ENCODE measurements around the gene CTNNA3.

The CTNNA3 gene

DNA sequence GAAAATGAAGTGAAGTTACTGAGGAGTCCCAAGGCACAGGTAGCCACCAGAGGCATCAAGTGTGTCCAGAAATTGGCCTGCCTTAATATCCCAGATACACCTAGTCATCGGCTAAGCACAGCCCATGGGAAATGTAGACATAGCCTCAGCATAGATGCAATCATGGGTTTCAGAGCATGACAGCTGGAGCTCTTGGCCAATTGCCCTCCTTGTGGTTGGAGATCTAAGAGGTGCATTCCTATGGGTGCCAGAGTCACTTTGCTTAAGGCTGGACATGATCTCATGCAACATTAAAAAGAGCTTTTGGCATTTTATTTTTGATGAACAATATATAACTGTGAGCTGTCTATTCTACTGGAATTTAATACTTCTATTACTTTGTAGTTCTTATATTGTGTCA lies 1528.2 kb downstream of the CTNNA3 start:
- TF ChIP-seq, protein P1, sequence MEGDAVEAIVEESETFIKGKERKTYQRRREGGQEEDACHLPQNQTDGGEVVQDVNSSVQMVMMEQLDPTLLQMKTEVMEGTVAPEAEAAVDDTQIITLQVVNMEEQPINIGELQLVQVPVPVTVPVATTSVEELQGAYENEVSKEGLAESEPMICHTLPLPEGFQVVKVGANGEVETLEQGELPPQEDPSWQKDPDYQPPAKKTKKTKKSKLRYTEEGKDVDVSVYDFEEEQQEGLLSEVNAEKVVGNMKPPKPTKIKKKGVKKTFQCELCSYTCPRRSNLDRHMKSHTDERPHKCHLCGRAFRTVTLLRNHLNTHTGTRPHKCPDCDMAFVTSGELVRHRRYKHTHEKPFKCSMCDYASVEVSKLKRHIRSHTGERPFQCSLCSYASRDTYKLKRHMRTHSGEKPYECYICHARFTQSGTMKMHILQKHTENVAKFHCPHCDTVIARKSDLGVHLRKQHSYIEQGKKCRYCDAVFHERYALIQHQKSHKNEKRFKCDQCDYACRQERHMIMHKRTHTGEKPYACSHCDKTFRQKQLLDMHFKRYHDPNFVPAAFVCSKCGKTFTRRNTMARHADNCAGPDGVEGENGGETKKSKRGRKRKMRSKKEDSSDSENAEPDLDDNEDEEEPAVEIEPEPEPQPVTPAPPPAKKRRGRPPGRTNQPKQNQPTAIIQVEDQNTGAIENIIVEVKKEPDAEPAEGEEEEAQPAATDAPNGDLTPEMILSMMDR (IDR thresholded peaks at IDR 0.05; ENCODE audit: extremely low read depth, insufficient read depth, missing control alignments), result no peak
- in situ Hi-C loops (cut with MboI; ENCODE audit: low pct_unique_long_range_greater_than_20kb, low sequenced_read_pairs, unreplicated experiment), result no loop called here
- DNase-seq (ENCODE audit: low spot score), result no peak

DNA sequence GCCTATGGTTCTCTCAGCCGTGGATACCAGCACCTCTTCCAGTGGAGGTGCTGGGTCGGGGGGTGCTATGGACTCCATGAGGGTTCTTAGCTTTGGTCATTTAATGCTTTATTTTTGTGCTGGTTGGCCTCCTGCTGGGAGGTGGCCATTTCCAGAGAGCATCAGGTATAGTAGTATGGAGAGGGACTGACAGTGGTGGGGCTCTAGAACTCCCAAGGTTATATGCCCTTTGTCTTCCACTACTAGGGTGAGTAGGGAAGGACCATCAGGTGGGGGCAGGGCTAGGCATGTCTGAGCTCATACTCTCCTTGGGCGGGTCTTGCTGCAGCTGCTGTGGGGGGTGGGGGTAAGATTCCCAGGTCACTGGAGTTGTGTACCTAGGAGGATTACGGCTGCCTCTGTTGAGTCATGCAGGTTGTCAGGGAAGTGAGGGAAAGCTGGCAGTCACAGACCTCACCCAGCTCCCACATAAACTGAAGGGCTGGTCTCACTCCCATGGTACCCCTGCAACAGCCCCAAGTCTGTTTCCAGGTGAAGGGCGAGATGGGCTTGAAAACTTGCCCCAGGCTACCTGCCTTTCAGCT lies 1533.3 kb downstream of the CTNNA3 start:
- in situ Hi-C loops (cut with MboI; ENCODE audit: low pct_unique_long_range_greater_than_20kb, low sequenced_read_pairs, unreplicated experiment), result no loop called here
- TF ChIP-seq, protein P1 (IDR thresholded peaks at IDR 0.05; ENCODE audit: extremely low read depth, insufficient read depth, missing control alignments), result no peak
- DNase-seq (ENCODE audit: low spot score), result no peak

DNA sequence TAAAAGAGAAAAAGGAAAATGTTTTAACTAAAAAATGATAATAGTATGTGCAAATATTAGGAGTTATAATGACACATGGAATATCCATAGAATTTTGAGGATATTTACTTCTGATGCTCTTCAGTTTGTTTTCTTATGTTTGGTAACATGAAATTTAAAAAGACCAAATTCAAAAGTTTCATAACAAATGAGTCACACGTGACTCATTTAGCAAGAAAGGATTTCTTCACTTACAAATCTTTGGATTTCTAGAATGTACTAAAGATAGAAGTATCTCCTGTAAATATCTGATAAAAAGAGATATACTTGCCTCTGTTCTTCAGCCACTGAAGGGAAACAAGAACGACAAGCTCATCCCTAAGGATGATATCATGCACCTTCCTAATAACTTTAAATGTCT lies 1544.6 kb downstream of the CTNNA3 start:
- in situ Hi-C loops (cut with MboI; ENCODE audit: low pct_unique_long_range_greater_than_20kb, low sequenced_read_pairs, unreplicated experiment), result no loop called here
- TF ChIP-seq, protein P1 (IDR thresholded peaks at IDR 0.05; ENCODE audit: extremely low read depth, insufficient read depth, missing control alignments), result no peak
- no peak for DNase-seq (ENCODE audit: low spot score)

DNA sequence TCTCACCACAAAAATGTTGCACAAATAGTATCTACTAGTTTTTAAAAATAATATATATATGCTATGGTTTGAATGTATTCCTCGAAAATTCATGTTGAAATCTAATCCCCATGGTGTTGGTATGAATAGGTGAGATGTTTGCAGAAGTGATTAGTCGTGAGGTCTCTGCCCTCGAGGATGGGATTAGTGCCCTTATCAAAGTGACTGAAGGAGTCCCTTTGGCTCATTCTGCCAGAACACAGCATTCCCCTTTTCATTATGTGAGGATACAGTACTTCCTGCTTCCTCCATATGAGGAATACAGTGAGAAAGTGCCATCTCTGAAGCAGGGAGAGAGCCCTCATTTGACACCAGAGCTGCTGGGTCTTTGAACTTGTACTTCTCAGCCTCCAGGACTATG lies 1547.7 kb downstream of the CTNNA3 start:
- no peak for DNase-seq (ENCODE audit: low spot score)
- TF ChIP-seq, protein P1 (IDR thresholded peaks at IDR 0.05; ENCODE audit: extremely low read depth, insufficient read depth, missing control alignments), result no peak
- in situ Hi-C loops (cut with MboI; ENCODE audit: low pct_unique_long_range_greater_than_20kb, low sequenced_read_pairs, unreplicated experiment), result no loop called here

DNA sequence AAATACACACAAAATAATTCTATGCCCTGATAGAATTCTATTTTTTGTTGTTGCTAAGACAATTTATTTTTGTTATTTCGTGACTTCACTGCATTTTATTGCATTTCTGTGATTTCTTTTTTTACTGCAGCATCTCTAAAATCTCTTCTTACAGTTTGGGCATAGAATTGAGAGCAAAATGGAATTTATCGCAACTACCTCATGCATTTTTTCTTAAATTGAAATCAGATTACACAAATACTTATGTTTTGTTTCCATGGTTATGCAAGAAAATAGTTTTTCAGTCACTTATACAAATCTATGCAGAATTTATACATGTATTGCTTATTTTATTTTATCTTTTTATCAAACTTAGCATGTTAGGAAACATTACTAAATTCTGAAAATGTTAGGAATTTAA lies 1552.0 kb downstream of the CTNNA3 start:
- TF ChIP-seq, protein P1 (IDR thresholded peaks at IDR 0.05; ENCODE audit: extremely low read depth, insufficient read depth, missing control alignments), result no peak
- DNase-seq (ENCODE audit: low spot score), result no peak
- in situ Hi-C loops (cut with MboI; ENCODE audit: low pct_unique_long_range_greater_than_20kb, low sequenced_read_pairs, unreplicated experiment), result no loop called here

DNA sequence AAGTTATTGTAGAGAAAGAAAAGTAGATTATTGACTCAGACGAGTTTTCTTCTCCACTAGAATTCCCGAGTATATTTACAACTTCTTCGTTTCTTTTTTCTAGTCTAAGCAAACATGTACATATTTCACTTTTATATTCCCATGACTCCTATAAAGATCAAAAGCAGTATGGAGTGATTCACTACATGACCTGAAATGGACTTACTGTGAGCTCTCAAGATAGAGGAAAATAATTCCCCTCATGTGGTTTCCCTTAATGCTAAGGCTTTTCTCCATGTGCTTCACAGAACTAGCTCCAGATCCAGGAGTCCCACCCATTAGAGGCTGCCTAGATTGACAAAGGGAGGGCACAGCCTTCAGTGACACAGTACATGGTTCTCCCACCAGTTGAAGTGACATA lies 1593.2 kb downstream of the CTNNA3 start:
- TF ChIP-seq, protein P1 (IDR thresholded peaks at IDR 0.05; ENCODE audit: extremely low read depth, insufficient read depth, missing control alignments), result no peak
- in situ Hi-C loops (cut with MboI; ENCODE audit: low pct_unique_long_range_greater_than_20kb, low sequenced_read_pairs, unreplicated experiment), result no loop called here
- DNase-seq (ENCODE audit: low spot score), result no peak
